Uterus (tissue), 2 donors: Measurements from ENCODE around the gene ZEB1.

ENCODE experiments used
- CTCF ChIP-seq, 4 experiments: fragments of 200-600 bp in 2 of 4; fragments of 450-650 bp in 2 of 4; sonication (generic) in 2 of 4; IDR thresholded peaks; one replicate each; pipeline ENCODE4 v1.5.1; 2016 to 2019; ENCODE audit warnings: antibody characterized with exemption in 4 of 4, mild to moderate bottlenecking in 2 of 4, moderate library complexity in 1 of 4
- POLR2A ChIP-seq, 2 donors: fragments of 450-650 bp; IDR thresholded peaks; one replicate each; pipeline ENCODE4 v1.6.1; 2016; ENCODE audit warnings: antibody characterized with exemption in 2 of 2, mild to moderate bottlenecking in 1 of 2, moderate library complexity in 1 of 2

GRCh38 chr10:31557854-31558253 lies 238.8 kb downstream of the ZEB1 start:
- TF ChIP-seq CTCF (IDR thresholded peaks at IDR 0.05) (no peak), POLR2A (IDR thresholded peaks at IDR 0.05) (no peak)
